GM23338 (cell line): ENCODE data around the gene FILIP1L. TPM values are rescaled to one million over a fixed set of nuclear protein-coding genes. Genes with fewer than 3 reads are reported as not detected.

Experiments used
- ATAC-seq: fragments of 200-7000 bp; cut with Tn5 transposase; 3 replicates; pipeline ENCODE4 v1.9.1; 2020
- DNase-seq: peaks from one replicate; pipeline ENCODE4 v3.0.0-alpha.2; 2015; ENCODE audit warnings: low spot score
- H2AFZ ChIP-seq: fragments of 200-600 bp; sonication (generic); 2 replicates; pipeline ENCODE4 v1.8.0; 2016; ENCODE audit warnings: antibody characterized with exemption, mild to moderate bottlenecking, moderate library complexity
- H3F3A ChIP-seq: fragments of 200-600 bp; sonication (generic); replicated peaks from 2 replicates; pipeline ENCODE4 v1.8.0; 2017; ENCODE audit warnings: antibody characterized with exemption, mixed run types, low read depth
- H3K27ac ChIP-seq: fragments of 200-600 bp; sonication (generic); 2 replicates; pipeline ENCODE4 v1.6.1; 2016; ENCODE audit warnings: low read depth
- H3K27me3 ChIP-seq: fragments of 200-600 bp; sonication (generic); 2 replicates; pipeline ENCODE4 v1.8.0; 2016; ENCODE audit warnings: mild to moderate bottlenecking, mixed run types, moderate library complexity; ENCODE audit not compliant: insufficient read depth
- H3K36me3 ChIP-seq: fragments of 200-600 bp; sonication (generic); 2 replicates; pipeline ENCODE4 v1.8.0; 2016; ENCODE audit warnings: mild to moderate bottlenecking; ENCODE audit not compliant: insufficient read depth
- H3K4me1 ChIP-seq: fragments of 200-600 bp; sonication (generic); 2 replicates; pipeline ENCODE4 v1.8.0; 2016; ENCODE audit warnings: mild to moderate bottlenecking, moderate library complexity; ENCODE audit not compliant: insufficient read depth
- H3K4me2 ChIP-seq: fragments of 200-600 bp; sonication (generic); 2 replicates; pipeline ENCODE4 v1.7.1; 2017; ENCODE audit warnings: mixed run types
- H3K4me3 ChIP-seq: fragments of 200-600 bp; sonication (generic); 2 replicates; pipeline ENCODE4 v1.6.1; 2016; ENCODE audit warnings: mixed run types
- H3K79me2 ChIP-seq: fragments of 200-600 bp; sonication (generic); replicated peaks from 2 replicates; pipeline ENCODE4 v1.8.0; 2017; ENCODE audit warnings: mild to moderate bottlenecking; ENCODE audit not compliant: insufficient read depth
- H3K9me2 ChIP-seq: fragments of 200-600 bp; sonication (generic); 2 replicates; pipeline ENCODE4 v1.8.0; 2017; ENCODE audit not compliant: insufficient read depth
- H4K20me1 ChIP-seq: fragments of 200-600 bp; sonication (generic); replicated peaks from 2 replicates; pipeline ENCODE4 v1.8.0; 2017; ENCODE audit warnings: mild to moderate bottlenecking; ENCODE audit not compliant: insufficient read depth
- H3K27ac Mint-ChIP-seq: 2 replicates; pipeline ENCODE4 v1.8.0; 2020; ENCODE audit warnings: inconsistent platforms, mild to moderate bottlenecking, moderate library complexity, mixed read lengths
- H3K27me3 Mint-ChIP-seq: 3 replicates; pipeline ENCODE4 v1.8.0; 2022; ENCODE audit warnings: low read depth, mild to moderate bottlenecking, moderate library complexity, mixed read lengths, inconsistent platforms; ENCODE audit not compliant: insufficient read depth, poor library complexity
- H3K36me3 Mint-ChIP-seq: 3 replicates; pipeline ENCODE4 v1.8.0; 2021; ENCODE audit warnings: low read depth, mild to moderate bottlenecking, inconsistent platforms, moderate library complexity, mixed read lengths
- H3K4me1 Mint-ChIP-seq: 3 replicates; pipeline ENCODE4 v1.8.0; 2020; ENCODE audit warnings: mild to moderate bottlenecking, inconsistent platforms, mixed read lengths
- H3K4me3 Mint-ChIP-seq: 3 replicates; pipeline ENCODE4 v1.8.0; 2021; ENCODE audit warnings: moderate library complexity, mild to moderate bottlenecking, inconsistent platforms, mixed read lengths
- H3K9me3 Mint-ChIP-seq: 3 replicates; pipeline ENCODE4 v1.8.0; 2020; ENCODE audit warnings: moderate library complexity, mild to moderate bottlenecking, inconsistent platforms, mixed read lengths
- NANOG ChIP-seq: IDR thresholded peaks from 2 replicates; pipeline ENCODE4 v1.6.1; 2016; ENCODE audit warnings: antibody characterized with exemption, borderline replicate concordance
- ZNF114 ChIP-seq: fragments of 250-450 bp; sonication (Bioruptor Pico); IDR thresholded peaks from 2 replicates; pipeline ENCODE4 v1.5.0; 2020; ENCODE audit warnings: mild to moderate bottlenecking, moderate library complexity
- polyA plus RNA-seq: library from polyadenylated mRNA; unstranded; fragments of >200 nt; fragmentation: Nextera tagmentation; extraction: Ambion mirVana; gene quantifications from 2 replicates; pipeline ENCODE4 v1.2.1, GENCODE V29; 2016
- total RNA-seq: library from RNA; depleted of rRNA; stranded (reverse); fragments of >200 nt; shearing (Covaris generic); gene quantifications from 2 replicates; pipeline ENCODE4 v1.2.3, GENCODE V29; 2014
- TF ChIP-seq, protein P1 (sequence below): fragments of 250-450 bp; sonication (Bioruptor Pico); IDR thresholded peaks from 2 replicates; pipeline ENCODE4 v1.5.0; 2020; ENCODE audit warnings: mild to moderate bottlenecking, moderate library complexity
- TF ChIP-seq, protein P2 (sequence below): IDR thresholded peaks from 2 replicates; pipeline ENCODE4 v1.6.1; 2016; ENCODE audit warnings: antibody characterized with exemption

Gene FILIP1L
- total and polyA plus RNA-seq, 2 experiments from 2014 or later: 1.6 TPM; not detected in 1

DNA sequence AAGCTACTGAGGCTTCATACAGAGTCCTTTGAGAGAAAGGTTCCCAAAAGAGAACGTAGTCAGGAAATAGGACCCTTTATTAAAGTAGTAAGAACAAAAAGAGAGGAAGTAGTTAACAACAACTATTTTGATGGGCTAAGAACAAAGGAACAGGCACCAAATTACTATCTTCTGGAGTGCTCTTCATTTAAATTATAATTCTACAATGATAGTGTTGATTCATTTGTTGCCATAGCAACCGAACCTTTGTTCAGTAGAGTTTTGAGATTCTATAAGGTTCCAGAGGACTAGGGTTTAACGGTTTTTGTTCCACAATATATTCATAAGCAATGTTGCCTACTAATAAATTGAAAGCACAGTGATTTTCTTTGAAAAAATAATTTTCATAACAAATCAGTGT lies 217.8 kb downstream of the FILIP1L start:
- peak overlapping the region; percentile 61; the same call in 1 of the 2 replicates for H3K27ac ChIP-seq
- Mint-ChIP-seq H3K27ac (peak overlapping the region; percentile 88), H3K4me3 (peak overlapping the region; percentile 44; the same call in 1 of the 3 replicates), H3K27me3 (no peaks in the 10 kb centered on the region), H3K4me1 (peaks cover 33% of the 10 kb centered on the region), H3K36me3 (no peaks in the 10 kb centered on the region), H3K9me3 (no peaks in the 10 kb centered on the region)
- H3K4me2 ChIP-seq: peak overlapping the region; percentile 25; the same call in 1 of the 2 replicates
- H3K9me2 ChIP-seq: no peaks in the 10 kb centered on the region
- no peaks in the 10 kb centered on the region for H3K36me3 ChIP-seq
- H2AFZ ChIP-seq: no peak overlapping the region
- TF ChIP-seq, protein P1, sequence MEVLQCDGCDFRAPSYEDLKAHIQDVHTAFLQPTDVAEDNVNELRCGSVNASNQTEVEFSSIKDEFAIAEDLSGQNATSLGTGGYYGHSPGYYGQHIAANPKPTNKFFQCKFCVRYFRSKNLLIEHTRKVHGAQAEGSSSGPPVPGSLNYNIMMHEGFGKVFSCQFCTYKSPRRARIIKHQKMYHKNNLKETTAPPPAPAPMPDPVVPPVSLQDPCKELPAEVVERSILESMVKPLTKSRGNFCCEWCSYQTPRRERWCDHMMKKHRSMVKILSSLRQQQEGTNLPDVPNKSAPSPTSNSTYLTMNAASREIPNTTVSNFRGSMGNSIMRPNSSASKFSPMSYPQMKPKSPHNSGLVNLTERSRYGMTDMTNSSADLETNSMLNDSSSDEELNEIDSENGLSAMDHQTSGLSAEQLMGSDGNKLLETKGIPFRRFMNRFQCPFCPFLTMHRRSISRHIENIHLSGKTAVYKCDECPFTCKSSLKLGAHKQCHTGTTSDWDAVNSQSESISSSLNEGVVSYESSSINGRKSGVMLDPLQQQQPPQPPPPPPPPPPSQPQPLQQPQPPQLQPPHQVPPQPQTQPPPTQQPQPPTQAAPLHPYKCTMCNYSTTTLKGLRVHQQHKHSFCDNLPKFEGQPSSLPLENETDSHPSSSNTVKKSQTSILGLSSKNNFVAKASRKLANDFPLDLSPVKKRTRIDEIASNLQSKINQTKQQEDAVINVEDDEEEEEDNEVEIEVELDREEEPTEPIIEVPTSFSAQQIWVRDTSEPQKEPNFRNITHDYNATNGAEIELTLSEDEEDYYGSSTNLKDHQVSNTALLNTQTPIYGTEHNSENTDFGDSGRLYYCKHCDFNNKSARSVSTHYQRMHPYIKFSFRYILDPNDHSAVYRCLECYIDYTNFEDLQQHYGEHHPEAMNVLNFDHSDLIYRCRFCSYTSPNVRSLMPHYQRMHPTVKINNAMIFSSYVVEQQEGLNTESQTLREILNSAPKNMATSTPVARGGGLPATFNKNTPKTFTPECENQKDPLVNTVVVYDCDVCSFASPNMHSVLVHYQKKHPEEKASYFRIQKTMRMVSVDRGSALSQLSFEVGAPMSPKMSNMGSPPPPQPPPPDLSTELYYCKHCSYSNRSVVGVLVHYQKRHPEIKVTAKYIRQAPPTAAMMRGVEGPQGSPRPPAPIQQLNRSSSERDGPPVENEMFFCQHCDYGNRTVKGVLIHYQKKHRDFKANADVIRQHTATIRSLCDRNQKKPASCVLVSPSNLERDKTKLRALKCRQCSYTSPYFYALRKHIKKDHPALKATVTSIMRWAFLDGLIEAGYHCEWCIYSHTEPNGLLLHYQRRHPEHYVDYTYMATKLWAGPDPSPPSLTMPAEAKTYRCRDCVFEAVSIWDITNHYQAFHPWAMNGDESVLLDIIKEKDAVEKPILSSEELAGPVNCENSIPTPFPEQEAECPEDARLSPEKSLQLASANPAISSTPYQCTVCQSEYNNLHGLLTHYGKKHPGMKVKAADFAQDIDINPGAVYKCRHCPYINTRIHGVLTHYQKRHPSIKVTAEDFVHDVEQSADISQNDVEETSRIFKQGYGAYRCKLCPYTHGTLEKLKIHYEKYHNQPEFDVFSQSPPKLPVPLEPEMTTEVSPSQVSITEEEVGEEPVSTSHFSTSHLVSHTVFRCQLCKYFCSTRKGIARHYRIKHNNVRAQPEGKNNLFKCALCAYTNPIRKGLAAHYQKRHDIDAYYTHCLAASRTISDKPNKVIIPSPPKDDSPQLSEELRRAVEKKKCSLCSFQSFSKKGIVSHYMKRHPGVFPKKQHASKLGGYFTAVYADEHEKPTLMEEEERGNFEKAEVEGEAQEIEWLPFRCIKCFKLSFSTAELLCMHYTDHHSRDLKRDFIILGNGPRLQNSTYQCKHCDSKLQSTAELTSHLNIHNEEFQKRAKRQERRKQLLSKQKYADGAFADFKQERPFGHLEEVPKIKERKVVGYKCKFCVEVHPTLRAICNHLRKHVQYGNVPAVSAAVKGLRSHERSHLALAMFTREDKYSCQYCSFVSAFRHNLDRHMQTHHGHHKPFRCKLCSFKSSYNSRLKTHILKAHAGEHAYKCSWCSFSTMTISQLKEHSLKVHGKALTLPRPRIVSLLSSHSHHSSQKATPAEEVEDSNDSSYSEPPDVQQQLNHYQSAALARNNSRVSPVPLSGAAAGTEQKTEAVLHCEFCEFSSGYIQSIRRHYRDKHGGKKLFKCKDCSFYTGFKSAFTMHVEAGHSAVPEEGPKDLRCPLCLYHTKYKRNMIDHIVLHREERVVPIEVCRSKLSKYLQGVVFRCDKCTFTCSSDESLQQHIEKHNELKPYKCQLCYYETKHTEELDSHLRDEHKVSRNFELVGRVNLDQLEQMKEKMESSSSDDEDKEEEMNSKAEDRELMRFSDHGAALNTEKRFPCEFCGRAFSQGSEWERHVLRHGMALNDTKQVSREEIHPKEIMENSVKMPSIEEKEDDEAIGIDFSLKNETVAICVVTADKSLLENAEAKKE (CRISPR knock-in tag): no peak
- no peak for TF ChIP-seq ZNF114 (CRISPR knock-in tag)
- peak; percentile 95 for TF ChIP-seq NANOG
- TF ChIP-seq, protein P2, sequence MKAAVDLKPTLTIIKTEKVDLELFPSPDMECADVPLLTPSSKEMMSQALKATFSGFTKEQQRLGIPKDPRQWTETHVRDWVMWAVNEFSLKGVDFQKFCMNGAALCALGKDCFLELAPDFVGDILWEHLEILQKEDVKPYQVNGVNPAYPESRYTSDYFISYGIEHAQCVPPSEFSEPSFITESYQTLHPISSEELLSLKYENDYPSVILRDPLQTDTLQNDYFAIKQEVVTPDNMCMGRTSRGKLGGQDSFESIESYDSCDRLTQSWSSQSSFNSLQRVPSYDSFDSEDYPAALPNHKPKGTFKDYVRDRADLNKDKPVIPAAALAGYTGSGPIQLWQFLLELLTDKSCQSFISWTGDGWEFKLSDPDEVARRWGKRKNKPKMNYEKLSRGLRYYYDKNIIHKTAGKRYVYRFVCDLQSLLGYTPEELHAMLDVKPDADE: no peak
- no peaks in the 10 kb centered on the region for H3F3A ChIP-seq
- H3K4me1 ChIP-seq: peaks cover 36% of the 10 kb centered on the region
- H3K79me2 ChIP-seq: peaks cover 16% of the 10 kb centered on the region
- no peak overlapping the region for H3K4me3 ChIP-seq
- H4K20me1 ChIP-seq: no peaks in the 10 kb centered on the region
- peak; percentile 83 for DNase-seq
- no peak; the same call in 2 of the 3 replicates for ATAC-seq
- H3K27me3 ChIP-seq: no peaks in the 10 kb centered on the region
